Placental pericyte (primary cell): ENCODE measurements around the gene TRMT61A. TPM values are rescaled to one million over a fixed set of nuclear protein-coding genes. Genes with fewer than 3 reads are reported as not detected.

Experiments used
- small RNA-seq: library from RNA; depleted of rRNA; stranded (forward); fragments of <200 nt; gene quantifications from one replicate; pipeline ENCODE3, GENCODE V24; 2012; ENCODE audit warnings: low replicate concordance
- total RNA-seq: library from RNA; depleted of rRNA; stranded (reverse); fragments of >200 nt; gene quantifications from 2 replicates; pipeline ENCODE4 v1.2.3, GENCODE V29; 2012

Gene TRMT61A
- total RNA-seq = 12.7 and 15.6 TPM in 2 replicates

DNA sequence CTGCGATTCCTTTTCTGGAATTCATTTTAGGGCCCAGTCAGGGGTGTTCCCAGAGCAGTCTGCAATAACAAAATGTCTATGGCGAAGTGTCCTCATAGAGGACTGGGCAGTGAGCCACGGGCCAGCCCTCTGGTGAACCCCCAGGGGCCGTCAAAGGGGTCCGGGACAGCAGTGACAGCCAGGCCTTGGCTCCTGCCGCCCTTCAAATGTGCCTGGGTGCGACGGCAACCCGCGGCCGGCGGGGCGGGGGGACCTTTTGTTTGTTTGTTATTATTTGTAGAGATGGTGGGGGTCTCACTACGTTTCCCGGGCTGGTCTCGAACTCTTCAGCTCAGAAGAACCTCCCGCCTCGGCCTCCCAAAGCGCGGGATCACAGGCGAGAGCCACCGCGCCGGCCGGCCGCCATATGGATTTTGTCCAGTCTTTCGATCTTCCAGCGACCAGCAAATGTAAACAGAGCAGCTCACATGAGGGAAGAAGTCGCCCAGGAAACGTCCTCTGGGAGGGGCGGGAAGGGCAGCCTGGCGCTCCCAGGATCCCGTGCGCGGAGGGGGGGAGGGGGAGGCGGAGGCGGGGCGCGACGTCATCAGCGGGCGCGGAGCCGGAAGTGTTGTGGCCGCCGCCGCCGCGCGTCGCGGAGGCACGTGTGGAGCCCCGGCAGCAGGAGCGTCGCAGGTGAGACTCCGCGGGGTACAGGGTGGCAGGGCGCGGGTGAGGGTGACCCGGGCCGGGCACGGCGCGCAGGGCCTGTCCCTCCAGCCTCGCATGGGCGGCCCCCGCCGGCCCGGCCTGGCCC, at the start of gene TRMT61A:
Gene TRMT61A (plus strand): TSS at position 610 of the 796 bp plus-strand sequence. CDS start 783 bp downstream, outside the sequence.

DNA sequence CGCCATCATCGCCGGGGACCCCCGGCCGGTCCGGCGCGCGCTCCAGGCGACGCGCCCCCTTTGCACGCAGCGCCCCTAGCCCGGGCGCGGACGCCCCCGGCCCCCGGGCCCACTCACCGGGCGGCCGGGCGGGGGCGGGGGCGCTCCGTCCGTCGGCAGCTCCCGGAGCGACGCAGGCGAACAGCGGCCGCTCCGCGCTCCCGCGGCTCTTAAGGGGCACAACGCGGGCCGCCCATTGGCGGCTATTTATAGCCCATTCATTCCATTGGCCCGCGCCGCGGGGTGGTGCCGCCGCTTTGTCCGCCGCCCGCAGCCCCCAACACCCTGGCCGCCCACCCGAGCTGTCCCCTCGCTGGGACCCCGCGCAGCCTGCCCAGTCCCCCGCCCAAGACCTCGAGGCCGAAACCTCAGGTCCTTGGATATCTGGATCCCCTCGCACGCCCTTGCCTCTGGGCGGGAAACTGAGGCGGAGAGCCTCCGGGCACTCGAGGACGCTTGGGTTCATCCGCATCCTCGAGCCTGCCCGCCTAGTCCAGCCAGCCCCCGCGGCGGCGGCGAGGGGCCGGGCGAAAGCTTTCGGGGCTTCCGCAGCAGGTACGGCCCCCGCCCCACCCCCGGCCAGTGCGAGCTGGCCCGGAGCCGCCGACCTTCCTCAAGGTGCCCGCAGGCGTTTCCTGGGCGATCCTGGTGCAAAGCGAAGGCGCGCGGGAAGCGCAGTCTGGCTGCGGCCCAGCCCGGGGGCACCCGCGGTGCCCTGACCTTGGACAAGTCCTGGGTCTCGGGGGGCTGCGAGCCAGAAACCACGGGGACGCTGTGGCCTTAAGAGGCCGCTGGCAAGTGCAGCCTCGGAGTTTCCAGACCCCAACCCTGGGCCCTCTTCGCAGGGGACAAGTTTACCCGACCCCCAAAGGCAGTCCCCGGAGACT, 6.1 kb upstream of the TRMT61A start, which contains the start of gene CKB:
Gene CKB (minus strand): TSS at position 182 of the 926 bp plus-strand sequence. CDS start 337 bp downstream, outside the sequence.

DNA sequence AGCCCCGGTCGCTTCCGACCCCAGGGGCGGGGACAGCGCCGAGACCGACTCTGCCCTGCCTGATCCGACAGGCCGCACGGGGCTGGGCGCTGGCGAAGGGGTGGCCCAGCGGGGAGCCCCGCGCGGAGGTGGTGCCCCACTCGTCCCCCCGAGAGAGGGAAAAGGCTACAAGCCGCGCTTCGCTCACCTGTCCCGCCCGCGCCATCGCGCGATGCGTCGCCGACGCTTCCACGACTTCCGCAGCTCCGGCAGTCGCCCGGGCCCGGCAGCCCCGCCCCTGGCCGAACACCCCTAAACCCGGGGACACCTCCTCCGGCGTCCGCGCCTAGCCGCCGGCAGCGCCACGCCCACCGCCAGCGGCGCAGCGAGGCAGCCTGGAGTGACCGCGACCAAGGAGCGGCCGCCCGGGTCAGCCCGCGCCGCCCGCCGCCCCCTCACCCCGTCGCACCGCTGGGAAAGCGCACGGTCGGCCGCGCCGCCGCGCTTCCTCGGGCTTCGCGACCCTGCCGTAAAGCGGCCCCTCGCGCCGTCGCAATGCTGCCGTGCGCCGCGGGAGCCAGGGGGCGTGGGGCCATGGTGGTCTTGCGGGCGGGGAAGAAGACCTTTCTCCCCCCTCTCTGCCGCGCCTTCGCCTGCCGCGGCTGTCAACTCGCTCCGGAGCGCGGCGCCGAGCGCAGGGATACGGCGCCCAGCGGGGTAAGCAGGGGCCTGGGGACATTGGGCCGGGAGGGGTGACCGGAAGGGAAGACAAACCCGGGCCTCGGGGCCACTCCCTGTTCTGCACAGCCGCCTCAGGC, 33.6 kb downstream of the TRMT61A start, which contains the start of the genes BAG5 and COA8:
Gene BAG5 (minus strand): TSS at position 229 of the 797 bp plus-strand sequence. CDS start 1,493 bp downstream, outside the sequence.
Gene COA8 (plus strand): TSS at position 532 of the 797 bp plus-strand sequence. CDS start 42 bp downstream, at position 574.

Small RNAs within 50 kb of the gene (small RNA-seq; reads per million reads assigned to genes)
- gene RNU4-68P = not detected
- not detected for gene RNU7-160P

Other genes with a start within 250 kb of the TRMT61A start
- 230 and 308 TPM in 2 replicates for gene EIF5, start 195.0 kb upstream of the TRMT61A start, total RNA-seq
- gene MARK3, start 143.8 kb upstream of the TRMT61A start, total RNA-seq = 105 and 133 TPM in 2 replicates
- 5.3 and 7.0 TPM in 2 replicates for gene CKB, start 6.4 kb upstream of the TRMT61A start, total RNA-seq
- gene BAG5, start 33.5 kb downstream of the TRMT61A start, total RNA-seq = 23.6 and 35.8 TPM in 2 replicates
- gene COA8, start 33.8 kb downstream of the TRMT61A start, total RNA-seq = 12.0 and 18.2 TPM in 2 replicates
- gene KLC1, start 100.0 kb downstream of the TRMT61A start, total RNA-seq = 213 and 281 TPM in 2 replicates
- 3.1 and 28.6 TPM in 2 replicates for gene XRCC3, start 186.3 kb downstream of the TRMT61A start, total RNA-seq
- 23.3 and 35.9 TPM in 2 replicates for gene ZFYVE21, start 186.6 kb downstream of the TRMT61A start, total RNA-seq